Kidney glomerular epithelial cell (primary cell): ENCODE data around the gene DAB1.
"Not testable (repeated sequence)": the region's sequence is repeated elsewhere in the genome, so short reads cannot be mapped to it uniquely, and the experiment has no call there.

Experiments used
- DNase-seq: peaks from one replicate; lab custom pipeline; 2025; lab: John Stamatoyannopoulos, UW

Gene DAB1

DNA sequence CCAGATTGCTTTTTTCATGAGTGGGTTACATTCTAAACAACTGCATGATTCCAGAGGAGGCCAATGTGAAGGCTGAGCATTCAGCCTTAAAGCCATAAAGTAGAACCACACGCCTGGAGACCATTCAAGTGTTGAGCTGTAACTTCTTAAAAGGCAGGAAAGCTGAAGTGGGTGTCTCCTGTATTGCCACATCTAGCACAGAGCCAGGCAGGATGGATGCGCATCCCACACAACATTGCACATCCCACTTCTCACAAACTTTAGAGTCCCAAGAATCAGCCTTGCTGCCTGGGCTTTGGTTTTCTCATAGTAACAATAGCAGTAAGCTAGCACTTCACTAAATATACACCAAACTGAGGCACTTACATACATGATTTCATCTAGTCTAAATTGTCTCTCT lies 151.7 kb downstream of the DAB1 start:
- no peak for DNase-seq

DNA sequence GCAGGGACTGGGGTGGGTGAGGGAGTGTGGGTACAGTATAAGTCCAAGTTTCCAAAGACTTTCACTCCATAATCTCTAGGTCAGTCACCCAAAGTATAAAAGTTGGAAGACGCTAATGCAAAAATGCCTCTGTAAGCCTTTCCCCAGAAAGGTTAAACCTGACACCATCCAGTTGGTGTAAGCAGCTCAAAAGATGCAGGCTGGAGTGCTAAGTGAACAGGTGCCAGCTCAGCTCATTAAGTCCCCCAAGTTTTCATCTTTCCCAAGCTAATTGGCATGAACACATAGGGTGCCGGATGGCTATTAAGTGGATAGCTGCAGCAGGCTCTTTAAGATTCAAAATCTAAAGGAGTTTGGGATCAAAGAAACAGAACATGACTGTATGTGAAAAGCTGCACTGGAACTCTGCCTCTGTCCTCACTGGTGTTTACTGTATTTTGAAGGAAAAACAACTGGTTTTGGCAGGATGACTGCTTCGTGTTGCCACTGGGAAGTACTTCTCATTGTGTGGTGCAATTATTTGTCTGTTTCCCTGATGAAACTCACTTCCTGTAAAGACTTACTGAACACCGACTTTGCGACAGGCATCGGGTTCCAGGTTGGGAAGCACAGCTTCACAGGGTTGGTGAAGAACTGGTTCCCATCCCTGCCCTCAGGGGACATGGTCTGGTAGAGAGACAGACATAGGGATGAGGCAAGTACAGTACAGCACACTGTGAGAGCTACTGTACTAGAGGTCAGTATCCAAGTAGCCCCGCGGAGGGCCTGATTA lies 152.7 kb downstream of the DAB1 start:
- no peak for DNase-seq

DNA sequence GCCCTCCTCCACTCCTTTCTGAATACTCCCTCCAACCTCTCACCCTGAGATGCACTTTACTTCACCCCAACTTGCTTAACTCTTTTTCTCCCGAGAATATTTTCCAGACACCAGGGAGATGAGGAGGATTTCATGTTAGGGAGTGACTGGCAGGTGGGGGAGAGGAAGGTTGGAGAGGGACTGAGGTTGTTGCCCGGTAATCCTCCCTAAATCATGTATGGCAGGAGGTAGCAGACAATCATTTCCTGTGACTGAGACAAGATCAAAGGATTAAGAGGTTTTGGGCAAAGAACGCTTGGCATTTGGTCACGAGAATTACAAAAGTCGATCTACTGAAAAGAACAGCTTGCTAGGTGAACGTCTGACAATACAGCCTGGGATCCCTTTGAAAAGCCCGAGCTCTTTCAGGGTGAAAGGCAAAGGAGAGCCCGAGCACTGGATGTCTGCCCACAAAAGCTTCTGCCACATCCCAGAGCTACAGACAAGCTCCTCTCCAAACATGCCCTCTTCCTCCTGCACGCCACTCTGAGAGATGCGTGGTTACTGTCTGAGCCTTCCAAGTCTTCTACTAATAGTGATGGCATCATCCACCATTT lies 154.1 kb downstream of the DAB1 start:
- no peak for DNase-seq

DNA sequence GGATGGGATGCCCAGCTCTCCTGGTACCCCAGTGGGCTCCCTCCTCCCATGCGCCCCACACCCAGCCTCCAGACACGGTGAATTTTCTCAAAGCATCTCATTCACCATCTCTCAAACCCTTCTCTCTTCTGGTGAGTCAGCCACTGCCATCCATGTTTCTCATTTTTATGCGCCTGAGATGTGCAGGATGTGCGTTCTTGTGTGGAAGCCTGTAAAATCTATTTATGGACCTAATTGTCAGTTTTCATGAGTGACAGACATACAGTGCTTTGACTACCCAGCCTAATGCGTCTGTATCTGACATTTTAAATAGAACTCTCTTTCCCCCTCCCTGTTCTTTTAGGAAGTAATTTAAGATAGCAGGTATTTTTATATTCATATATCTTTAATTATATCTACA lies 158.8 kb downstream of the DAB1 start:
- no peak for DNase-seq

DNA sequence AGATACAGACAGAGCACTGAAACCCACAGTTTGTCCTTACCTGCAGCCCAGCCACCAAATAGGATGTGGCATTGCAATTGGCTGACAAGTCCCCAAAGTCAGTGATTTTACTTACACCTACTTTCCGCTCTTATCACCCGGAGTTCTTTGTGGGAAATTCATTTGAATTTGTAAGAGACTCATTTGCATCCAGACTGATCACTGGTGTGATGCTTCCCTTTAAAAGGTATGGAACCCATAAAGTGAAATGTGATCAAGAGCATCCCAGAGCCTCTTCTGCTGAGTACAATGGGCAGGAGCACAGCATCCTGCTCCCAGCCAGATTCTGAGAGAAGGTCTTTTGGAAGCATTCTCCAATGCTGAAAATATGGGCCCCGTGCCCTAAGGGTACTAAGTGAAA lies 161.4 kb downstream of the DAB1 start:
- no peak for DNase-seq

DNA sequence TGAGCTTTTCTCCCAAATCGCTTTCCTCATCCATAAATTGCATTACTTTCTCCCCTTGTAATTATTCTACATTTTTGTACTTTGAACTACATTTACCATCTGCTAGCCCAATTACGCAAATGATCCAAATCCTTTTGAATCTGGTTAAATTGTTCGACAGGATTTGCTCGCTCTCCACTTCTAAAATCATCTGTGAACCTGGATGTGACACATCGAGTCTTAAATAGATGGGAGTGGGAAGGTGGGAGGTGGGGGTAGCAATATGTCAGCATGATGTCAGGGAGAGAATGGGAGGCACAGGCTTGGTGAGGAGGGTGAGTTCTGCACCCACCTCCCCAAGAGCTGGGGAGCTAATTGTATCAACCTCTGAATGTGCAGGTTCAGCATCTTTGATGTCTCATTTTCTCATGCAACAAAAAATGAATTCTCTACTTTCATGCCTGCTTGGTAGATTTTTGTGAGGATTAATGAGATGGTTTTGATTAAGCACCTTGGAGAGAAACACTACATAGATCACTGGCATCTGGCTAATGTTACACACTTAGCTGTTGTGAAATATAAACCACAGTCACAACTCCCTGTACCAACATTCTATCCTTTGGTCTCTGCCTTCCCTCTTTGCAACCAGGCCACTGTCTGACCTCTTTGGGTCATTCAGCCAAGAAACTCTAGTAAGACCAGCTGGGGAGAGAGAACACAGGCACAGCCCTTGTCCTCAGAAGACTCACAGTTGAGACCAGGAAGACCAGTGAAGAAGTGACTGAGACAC lies 165.1 kb downstream of the DAB1 start:
- no peak for DNase-seq

DNA sequence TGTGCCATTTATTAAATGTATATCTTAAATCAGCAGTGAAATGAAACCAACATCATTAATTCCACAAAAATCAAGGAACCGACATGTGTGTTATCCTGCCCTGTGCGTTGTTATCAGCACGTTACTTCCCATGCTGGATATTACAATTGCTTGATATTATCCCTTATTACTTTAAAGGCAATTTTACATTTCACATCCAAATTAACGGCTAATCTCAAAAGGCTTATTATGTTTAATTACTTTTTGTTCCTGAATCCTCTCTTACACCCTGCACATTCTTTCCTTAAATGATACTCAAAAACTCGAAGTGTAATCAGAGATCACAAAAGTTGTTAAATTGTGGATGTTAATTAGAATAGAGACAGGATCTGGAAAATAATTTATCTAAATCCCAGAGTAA lies 167.9 kb downstream of the DAB1 start:
- DNase-seq = no peak

DNA sequence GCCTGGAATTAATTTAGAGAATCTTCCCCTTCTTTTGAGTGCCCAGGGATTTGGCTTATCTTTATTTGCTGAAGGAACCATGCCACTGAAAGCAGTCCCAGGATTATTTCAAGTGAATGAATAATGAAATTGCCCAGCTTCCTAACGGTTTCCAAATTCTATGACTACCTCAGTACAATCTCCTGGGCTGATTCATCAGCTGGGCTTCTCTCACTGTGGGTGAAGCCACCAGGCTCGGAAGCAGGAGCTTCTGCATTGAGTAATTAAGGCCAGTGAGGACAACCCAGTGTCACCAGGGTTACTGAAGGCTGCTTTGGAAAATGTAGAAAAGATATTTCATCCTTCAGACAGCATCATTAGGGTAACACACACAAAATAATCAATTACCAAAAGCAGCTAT lies 169.8 kb downstream of the DAB1 start:
- DNase-seq = no peak

DNA sequence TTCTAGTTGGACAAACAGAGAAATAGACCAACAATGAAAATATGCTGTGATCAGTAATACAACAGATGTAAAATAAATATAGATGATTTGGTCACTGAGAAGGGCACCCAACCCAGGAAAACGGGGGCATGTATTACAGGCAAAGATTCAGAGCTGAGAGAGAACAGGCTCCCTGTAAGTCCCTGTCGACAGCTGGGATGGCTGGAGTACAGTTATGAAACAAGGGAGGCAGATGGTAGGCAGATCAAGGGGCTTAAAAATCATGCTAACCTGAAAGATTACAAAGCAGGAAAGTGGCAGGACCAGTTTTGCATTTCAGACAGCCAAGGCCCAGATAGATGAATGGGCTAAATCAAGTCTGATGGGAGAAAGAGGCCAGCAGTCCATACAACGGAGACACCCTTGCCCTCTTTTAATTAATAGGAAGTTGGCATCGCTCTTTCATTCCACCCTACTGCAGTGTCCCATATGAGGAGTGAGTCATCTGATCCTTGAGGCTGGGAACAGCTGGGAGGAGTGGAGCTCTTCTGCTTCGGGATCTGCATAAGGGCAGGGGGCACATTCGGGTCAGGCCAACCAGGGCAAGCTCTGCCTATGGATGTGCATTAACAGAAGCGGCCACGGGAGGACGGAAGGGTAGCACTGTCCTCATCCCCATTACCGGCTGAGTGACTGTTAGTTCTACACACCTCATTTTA lies 171.1 kb downstream of the DAB1 start:
- no peak for DNase-seq

DNA sequence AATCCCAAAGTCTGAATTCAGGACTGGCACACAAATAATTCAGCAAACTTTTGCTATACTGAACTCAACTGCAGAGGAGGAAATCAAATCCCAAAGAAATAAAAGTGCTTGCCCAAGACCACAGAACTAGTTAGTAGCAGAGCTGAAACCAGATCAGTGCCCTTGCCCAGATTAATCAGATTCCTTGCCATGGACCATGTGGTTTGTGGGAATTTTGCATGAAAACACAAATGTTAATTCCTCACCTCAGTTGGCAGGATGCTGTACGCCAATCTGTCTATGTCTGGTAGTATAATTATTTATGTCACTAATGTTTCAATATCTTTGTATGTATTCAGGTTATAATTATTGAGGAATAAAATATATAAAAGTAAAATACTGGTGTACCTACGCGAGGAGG lies 173.8 kb downstream of the DAB1 start:
- DNase-seq = no peak

DNA sequence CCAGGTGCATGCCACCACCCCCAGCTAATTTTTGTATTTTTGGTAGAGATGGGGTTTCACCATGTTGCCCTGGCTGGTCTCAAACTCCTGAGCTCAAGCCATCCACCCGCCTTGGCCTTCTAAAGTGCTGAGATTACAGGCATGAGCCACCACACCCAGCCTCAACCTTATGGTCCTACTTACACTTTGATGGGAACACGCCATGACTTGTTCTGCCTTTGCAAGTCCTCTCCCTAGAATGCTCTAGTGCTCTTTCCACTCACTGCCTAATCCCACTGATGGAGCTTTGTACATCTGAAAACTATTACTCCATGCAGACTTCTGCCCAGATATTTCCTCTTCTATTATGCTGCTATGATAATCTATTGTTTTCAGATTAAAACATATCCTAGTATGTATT lies 174.3 kb downstream of the DAB1 start:
- no peak for DNase-seq

DNA sequence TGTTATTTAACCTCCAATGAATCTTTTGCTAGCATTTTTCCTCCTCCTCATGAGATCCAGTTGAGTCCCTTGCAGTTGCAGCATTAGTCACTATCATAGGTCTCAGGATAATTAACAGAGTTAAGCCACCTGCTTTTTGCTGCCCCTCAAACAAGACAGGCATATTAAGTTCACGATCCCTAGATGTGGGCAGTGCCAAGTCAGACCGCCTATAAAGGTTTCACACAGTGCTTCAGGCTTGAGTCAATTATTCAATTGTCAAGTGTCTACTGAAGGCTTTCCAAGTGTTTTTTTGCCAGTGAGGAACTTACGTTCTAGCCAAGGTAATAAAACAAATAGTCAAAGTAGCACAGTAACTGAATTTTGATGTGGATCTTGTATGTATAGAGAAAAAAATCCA lies 175.0 kb downstream of the DAB1 start:
- no peak for DNase-seq

DNA sequence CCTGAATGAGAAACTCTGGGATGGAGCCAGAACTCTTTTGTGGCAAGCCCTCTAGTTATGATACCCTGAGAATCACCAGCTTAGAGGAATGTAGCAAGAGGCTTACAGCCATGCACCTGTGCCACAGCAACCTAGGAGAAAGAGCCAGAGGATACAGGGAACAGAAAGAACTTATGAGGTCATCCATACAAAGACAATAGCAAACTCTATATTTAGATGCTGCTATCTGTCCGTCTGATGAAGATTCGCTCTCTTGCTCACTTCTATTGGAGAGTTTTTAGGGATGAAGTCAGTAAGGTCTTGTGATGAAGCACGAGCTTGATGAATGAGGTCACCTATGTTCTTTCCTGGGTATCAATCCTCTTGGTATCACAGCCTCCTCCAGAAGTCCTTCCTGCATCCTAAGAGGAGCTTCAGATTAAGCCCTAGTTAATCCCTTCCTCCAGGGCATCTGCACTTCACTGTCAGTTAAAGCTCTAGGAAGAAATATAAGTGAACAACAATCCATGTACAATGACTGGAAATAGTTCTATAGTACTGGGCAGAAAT lies 185.6 kb downstream of the DAB1 start:
- DNase-seq = no peak

DNA sequence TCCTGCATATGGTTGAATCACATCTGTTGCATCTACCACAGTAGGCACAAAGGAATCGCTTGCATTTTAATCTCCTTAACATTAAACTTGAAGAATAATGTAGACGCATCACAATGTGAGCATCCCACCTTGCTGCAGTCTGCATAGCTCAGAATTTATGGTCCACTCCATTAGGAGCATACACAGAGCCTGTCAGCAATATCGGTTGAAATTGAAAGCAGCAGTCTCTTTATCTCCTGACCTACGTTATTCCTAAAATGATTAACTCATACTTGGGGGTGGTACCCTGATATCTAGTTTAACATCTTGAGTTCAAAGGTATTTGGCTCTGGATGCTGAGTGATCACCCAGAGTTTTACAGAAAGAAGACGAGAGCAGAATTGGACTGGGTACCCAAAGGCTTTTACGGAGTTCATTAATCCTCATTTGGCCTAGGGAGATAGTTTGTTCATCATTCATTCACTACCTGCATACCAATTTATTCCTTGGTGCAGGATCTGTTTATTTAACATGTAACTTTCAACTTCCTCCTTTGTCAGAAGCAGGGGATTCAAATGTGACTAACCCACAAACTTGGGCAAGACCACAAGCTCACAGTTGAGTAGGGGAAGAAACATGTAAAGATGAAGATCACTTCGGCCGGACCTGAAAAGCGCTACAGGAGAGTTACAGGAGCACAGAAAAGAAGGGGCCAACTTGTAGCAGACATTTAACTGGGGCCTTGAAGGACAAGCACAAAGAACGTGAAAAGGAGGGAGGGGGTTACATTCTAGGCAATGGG lies 187.9 kb downstream of the DAB1 start:
- no peak for DNase-seq

DNA sequence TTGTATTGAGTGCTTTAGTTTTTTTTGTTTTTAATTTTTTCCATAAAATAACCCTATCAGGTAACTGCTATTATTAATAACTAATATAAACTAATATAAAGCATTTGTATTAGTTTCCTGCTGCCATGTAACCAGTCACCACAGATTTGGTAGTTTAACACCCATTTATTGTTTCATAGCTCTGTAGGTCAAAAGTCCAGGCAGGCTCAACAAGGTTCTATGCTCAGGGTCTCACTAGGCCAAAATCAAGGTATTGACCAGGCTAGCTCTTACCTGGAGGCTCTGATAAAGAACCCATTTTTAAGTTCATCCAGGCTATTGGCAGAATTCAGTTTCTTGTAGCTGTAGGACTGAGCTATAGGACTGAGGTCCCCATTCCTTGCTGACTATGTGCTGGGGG lies 189.4 kb downstream of the DAB1 start:
- no peak for DNase-seq

DNA sequence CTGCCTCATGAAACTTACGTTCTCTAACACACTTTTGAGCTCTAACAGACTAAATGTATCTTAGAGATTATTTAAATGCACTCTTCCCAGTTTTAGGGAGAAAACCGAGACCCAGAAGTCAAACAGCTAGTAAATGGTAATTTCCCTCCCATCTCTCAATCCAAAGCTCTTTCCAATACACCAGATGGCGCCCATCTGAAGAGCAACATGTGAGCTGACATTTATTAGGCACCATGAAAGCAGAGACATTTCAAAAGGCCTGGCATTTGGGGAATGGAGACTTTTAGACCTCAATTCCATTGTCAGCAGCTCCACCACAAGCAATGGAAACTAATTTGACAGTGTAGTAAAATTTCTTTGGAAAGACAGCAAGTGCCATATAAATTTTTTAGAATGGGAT lies 191.4 kb downstream of the DAB1 start:
- no peak for DNase-seq

DNA sequence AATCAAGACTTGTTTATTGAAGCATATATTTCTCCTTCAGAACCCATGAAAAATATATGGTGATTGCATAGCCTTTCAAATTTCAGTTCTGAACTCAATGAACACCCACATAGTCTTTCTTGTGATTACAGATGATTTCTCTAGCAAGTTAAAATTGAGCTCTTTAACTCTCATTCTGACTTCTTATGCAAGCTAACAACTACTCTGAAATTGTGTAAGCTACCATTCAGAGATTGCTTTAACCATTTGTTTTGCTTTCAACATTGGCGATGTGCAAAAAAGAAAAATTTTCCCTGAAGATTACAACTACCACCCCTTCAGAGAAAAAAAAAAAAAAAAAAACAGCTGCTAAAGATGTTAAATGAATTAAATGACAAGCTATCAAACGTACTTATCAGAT lies 193.9 kb downstream of the DAB1 start:
- DNase-seq = no peak

DNA sequence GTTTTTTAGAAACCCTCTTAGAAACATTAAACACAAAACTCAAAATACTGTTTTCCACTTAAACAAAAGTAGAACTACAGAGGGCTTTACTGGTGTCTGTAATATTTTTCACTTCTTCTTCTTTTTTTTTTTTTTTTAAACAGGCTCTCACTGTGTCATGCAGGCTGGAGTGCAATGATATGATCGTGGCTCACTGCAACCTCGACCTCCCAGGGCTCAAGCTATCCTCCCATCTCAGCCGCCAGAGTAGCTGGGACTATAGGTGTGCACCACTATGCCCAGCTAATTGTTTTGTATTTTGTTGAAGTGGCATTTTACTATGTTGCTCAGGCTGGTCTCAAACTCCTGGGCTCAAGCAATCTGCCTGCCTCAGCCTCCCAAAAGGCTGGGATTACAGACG lies 194.8 kb downstream of the DAB1 start:
- no peak for DNase-seq

DNA sequence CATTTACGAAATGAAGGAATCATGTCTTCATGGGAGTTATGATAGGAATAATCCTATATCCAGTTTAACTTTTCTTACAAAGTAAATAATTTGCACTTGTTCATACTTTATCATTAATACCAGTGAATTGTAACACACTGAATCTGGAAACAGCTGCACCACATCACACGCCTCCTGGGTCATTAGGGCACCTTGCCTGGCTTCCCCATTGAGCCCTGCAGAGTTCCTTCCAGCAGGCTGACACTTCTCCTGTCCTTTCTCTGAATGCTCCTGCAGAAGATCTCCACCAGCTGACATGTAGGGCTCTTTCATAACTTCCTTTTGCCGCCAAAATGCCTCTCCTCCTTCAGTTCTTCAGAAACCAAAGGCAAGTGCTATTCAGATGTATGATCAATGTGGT lies 201.1 kb downstream of the DAB1 start:
- DNase-seq = no peak

DNA sequence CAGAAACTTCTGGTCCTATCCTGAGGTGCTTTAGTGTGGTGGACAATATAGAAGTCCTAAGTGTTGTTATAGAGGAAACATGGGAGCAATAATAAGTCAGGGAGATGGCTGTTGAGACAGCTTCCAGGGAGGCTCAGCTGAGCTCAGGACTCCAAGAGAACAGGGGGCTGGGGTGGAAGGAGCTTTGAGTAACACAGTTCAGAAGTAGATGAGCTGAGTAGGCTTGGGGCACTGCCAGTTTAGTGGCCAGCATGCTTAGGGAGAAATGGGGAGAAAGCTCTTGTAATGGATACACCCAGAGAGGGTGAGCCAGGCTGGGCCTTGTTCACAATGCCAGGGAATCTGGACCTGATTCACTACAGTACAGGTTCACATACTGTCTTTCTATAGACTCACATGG lies 201.6 kb downstream of the DAB1 start:
- DNase-seq = no peak

DNA sequence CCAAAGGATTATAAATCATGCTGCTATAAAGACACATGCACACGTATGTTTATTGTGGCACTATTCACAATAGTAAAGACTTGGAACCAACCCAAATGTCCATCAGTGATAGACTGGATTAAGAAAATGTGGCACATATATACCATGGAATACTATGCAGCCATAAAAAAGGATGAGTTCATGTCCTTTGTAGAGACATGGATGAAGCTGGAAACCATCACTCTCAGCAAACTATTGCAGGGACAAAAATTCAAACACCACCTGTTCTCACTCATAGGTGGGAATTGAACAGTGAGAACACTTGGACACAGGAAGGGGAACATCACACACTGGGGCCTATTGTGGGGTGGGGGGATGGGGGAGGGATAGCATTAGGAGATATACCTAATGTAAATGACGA lies 203.0 kb downstream of the DAB1 start:
- DNase-seq = not testable (repeated sequence)
